GM12878 (cell line): ENCODE data around the gene ALG12. TPM values are rescaled to one million over a fixed set of nuclear protein-coding genes. Genes with fewer than 3 reads are reported as not detected.

Experiments
- BACH1 ChIP-seq: fragments of 450-650 bp; IDR thresholded peaks from 2 replicates; pipeline ENCODE4 v1.6.1; 2017; ENCODE audit warnings: mild to moderate bottlenecking, borderline replicate concordance
- BMI1 ChIP-seq: fragments of 450-650 bp; IDR thresholded peaks from 2 replicates; pipeline ENCODE4 v1.6.1; 2016; ENCODE audit warnings: mild to moderate bottlenecking, moderate library complexity, borderline replicate concordance
- CBFB ChIP-seq: IDR thresholded peaks from 2 replicates; pipeline ENCODE4 v1.6.1; 2016; ENCODE audit warnings: antibody characterized with exemption, low read depth
- CHD2 ChIP-seq: IDR thresholded peaks from 2 replicates; pipeline ENCODE4 v1.6.1; 2011; ENCODE audit warnings: low read depth, low read length, improper control_type of control experiment, borderline replicate concordance
- CHD4 ChIP-seq: fragments of 200-600 bp; sonication (generic); IDR thresholded peaks from 2 replicates; pipeline ENCODE4 v1.6.1; 2016; ENCODE audit warnings: mild to moderate bottlenecking
- CREB1 ChIP-seq: IDR thresholded peaks from 2 replicates; pipeline ENCODE4 v1.6.1; 2012; ENCODE audit warnings: low read depth, mild to moderate bottlenecking, inconsistent platforms
- CREM ChIP-seq: IDR thresholded peaks from 2 replicates; pipeline ENCODE4 v1.6.1; 2014; ENCODE audit warnings: antibody characterized with exemption, low read depth
- EED ChIP-seq: sonication (generic); IDR thresholded peaks from 2 replicates; pipeline ENCODE4 v1.6.1; 2016; ENCODE audit warnings: antibody characterized with exemption, low read depth
- EP300 ChIP-seq, 2 experiments: fragments of 150-350 bp in 1 of 2; IDR thresholded peaks; 2 replicates each; pipeline ENCODE4 v1.6.1; 2011 to 2012; ENCODE audit warnings: low read depth in 2 of 2, low read length in 2 of 2, borderline replicate concordance in 1 of 2, improper control_type of control experiment in 1 of 2, inconsistent platforms in 1 of 2; ENCODE audit not compliant: control insufficient read depth in 1 of 2
- ESRRA ChIP-seq: IDR thresholded peaks from 2 replicates; pipeline ENCODE4 v1.6.1; 2012; ENCODE audit warnings: mild to moderate bottlenecking, low read length, improper control_type of control experiment
- FOS ChIP-seq: IDR thresholded peaks from 3 replicates; pipeline ENCODE4 v1.6.1; 2011; ENCODE audit warnings: borderline replicate concordance; ENCODE audit not compliant: insufficient read length; ENCODE audit errors: extremely low read depth
- IKZF2 ChIP-seq, 2 experiments: fragments of 450-650 bp; IDR thresholded peaks; 2 replicates each; pipeline ENCODE4 v1.6.1; 2017; ENCODE audit warnings: mild to moderate bottlenecking in 2 of 2, moderate library complexity in 2 of 2
- JUND ChIP-seq: IDR thresholded peaks from 2 replicates; pipeline ENCODE4 v1.6.1; 2012; ENCODE audit warnings: low read depth, mild to moderate bottlenecking, low read length, improper control_type of control experiment, moderate library complexity
- LARP7 ChIP-seq: fragments of 450-650 bp; IDR thresholded peaks from 2 replicates; pipeline ENCODE4 v1.6.1; 2017; ENCODE audit warnings: mild to moderate bottlenecking
- MLLT1 ChIP-seq: fragments of 450-650 bp; IDR thresholded peaks from 2 replicates; pipeline ENCODE4 v1.6.1; 2016; ENCODE audit warnings: mild to moderate bottlenecking
- MTA3 ChIP-seq: IDR thresholded peaks from 2 replicates; pipeline ENCODE4 v1.6.1; 2012; ENCODE audit warnings: low read length, inconsistent platforms, borderline replicate concordance
- MXI1 ChIP-seq: fragments of 150-350 bp; IDR thresholded peaks from 2 replicates; pipeline ENCODE4 v1.6.1; 2011; ENCODE audit warnings: low read depth, mild to moderate bottlenecking, inconsistent platforms, low read length, improper control_type of control experiment
- NBN ChIP-seq: fragments of 450-650 bp; IDR thresholded peaks from 2 replicates; pipeline ENCODE4 v1.6.1; 2016
- PML ChIP-seq: IDR thresholded peaks from 2 replicates; pipeline ENCODE4 v1.6.1; 2012; ENCODE audit warnings: low read length, inconsistent platforms
- POU2F2 ChIP-seq: IDR thresholded peaks from 3 replicates; pipeline ENCODE4 v1.6.1; 2011; ENCODE audit warnings: low read depth, mild to moderate bottlenecking, low read length, borderline replicate concordance
- RB1 ChIP-seq: fragments of 450-650 bp; formaldehyde crosslinking; IDR thresholded peaks from 2 replicates; pipeline ENCODE4 v1.6.1; 2017; ENCODE audit warnings: mild to moderate bottlenecking, borderline replicate concordance
- RBBP5 ChIP-seq: fragments of 200-600 bp; sonication (generic); conservative IDR thresholded peaks from 2 replicates; pipeline ENCODE4 v1.6.1; 2016
- RCOR1 ChIP-seq: conservative IDR thresholded peaks from 2 replicates; pipeline ENCODE4 v1.6.1; 2012; ENCODE audit warnings: low read depth, low read length, improper control_type of control experiment
- SIN3A ChIP-seq: IDR thresholded peaks from 2 replicates; pipeline ENCODE4 v1.6.1; 2012; ENCODE audit warnings: low read depth, low read length, improper control_type of control experiment
- SMAD1 ChIP-seq: fragments of 450-650 bp; IDR thresholded peaks from 2 replicates; pipeline ENCODE4 v1.6.1; 2018; ENCODE audit warnings: mild to moderate bottlenecking, low read depth; ENCODE audit not compliant: partially characterized antibody
- SPI1 ChIP-seq: IDR thresholded peaks from 2 replicates; pipeline ENCODE4 v1.6.1; 2011; ENCODE audit warnings: low read depth, mild to moderate bottlenecking, low read length, moderate library complexity, borderline replicate concordance; ENCODE audit not compliant: insufficient read depth
- TBL1XR1 ChIP-seq: IDR thresholded peaks from 2 replicates; pipeline ENCODE4 v1.6.1; 2012; ENCODE audit warnings: low read depth, low read length, improper control_type of control experiment
- YBX1 ChIP-seq: fragments of 450-650 bp; IDR thresholded peaks from 2 replicates; pipeline ENCODE4 v1.6.1; 2016; ENCODE audit warnings: antibody characterized with exemption
- YY1 ChIP-seq: IDR thresholded peaks from 2 replicates; pipeline ENCODE4 v1.6.1; 2011; ENCODE audit warnings: low read depth, mild to moderate bottlenecking, low read length
- ZBTB11 ChIP-seq: fragments of 450-650 bp; formaldehyde crosslinking; IDR thresholded peaks from 2 replicates; pipeline ENCODE4 v1.5.0; 2022; ENCODE audit warnings: mild to moderate bottlenecking, missing genetic modification characterization
- ZNF274 ChIP-seq: IDR thresholded peaks from one replicate; pipeline ENCODE4 v1.8.0; 2011; ENCODE audit not compliant: insufficient read length, insufficient read depth
- ZSCAN29 ChIP-seq: fragments of 450-650 bp; IDR thresholded peaks from 2 replicates; pipeline ENCODE4 v1.6.1; 2017; ENCODE audit warnings: mild to moderate bottlenecking, moderate library complexity
- polyA plus RNA-seq, 11 experiments: library from polyadenylated mRNA; depleted of rRNA in 4 of 11; unstranded in 6 of 11; stranded (reverse) in 5 of 11; fragments of >200 nt; fragmentation: Nextera tagmentation in 4 of 11; fragmentation: Illumina TruSeq in 1 of 11; extraction: Ambion mirVana in 4 of 11; extraction: Trizol in 1 of 11; gene quantifications; 1 replicate in 1 of 11; 2 replicates in 10 of 11; pipeline versions ENCODE4 v1.2.1 to v1.2.3, GENCODE V29; 2011 to 2016; ENCODE audit warnings: inconsistent platforms in 2 of 11, missing spikeins in 2 of 11, low read depth in 1 of 11
- total RNA-seq, 4 experiments: library from RNA; depleted of rRNA in 3 of 4; stranded (reverse); fragments of >200 nt in 3 of 4; fragmentation: Illumina TruSeq in 1 of 4; extraction: Trizol in 1 of 4; gene quantifications; 2 replicates each; pipeline versions ENCODE4 v1.2.1 to v1.2.3, GENCODE V29; 2013 to 2021

The ALG12 gene
- total and polyA plus RNA-seq, 10 of the 15 experiments (the other 5 are each of a cell fraction or from before 2014, with no cell fraction given) = 0.22 to 23.4 (median 6.6) TPM

- TF ChIP-seq ESRRA (0 out of 2 replicates have a peak, but pooled peaks have one; percentile 18), ZSCAN29 (peak; percentile 73; the same call in 1 of the 2 replicates), SIN3A (no peak), EED (no peak), EP300 (IDR thresholded peaks at IDR 0.05; ENCODE audit: borderline replicate concordance in 1 of 2, control insufficient read depth in 1 of 2, low read depth in 2 of 2, low read length in 2 of 2) (no peak), LARP7 (peak; percentile 23; the same call in 1 of the 2 replicates), POU2F2 (no peak), BACH1 (peak; percentile 70), PML (no peak), JUND (no peak), CHD2 (no peak), MTA3 (no peak), BMI1 (no peak), MXI1 (no peak), RB1 (no peak), SPI1 (no peak), MLLT1 (no peak), YY1 (no peak), CREM (no peak), CHD4 (no peak), ZNF274 (no peak), SMAD1 (no peak), IKZF2 (IDR thresholded peaks at IDR 0.05) (no peak), FOS (no peak), NBN (0 out of 2 replicates have a peak, but pooled peaks have one; percentile 57), YBX1 (no peak), ZBTB11 (CRISPR knock-in tag) (no peak), RCOR1 (no peak), TBL1XR1 (no peak), CBFB (no peak), CREB1 (no peak), RBBP5 (no peak)
Measured at GRCh38 chr22:49959782-49960158, 41.5 kb upstream of the ALG12 start (continued).
